Stimulated activated CD4-positive, alpha-beta T cell treated with anti-CD3 and anti-CD28 coated beads, Interleukin-2, amount 100 ng/mL, for 4 hours (primary cell): ENCODE results near the gene SHISAL1.
"Not testable (repeated sequence)": the region's sequence is repeated elsewhere in the genome, so short reads cannot be mapped to it uniquely, and the experiment has no call there.

Experiments
- DNase-seq: peaks from one replicate; pipeline ENCODE4 v3.0.0-alpha.2; 2020; ENCODE audit warnings: low read depth

SHISAL1 gene

GRCh38 chr22:44328326-44328725, 15.6 kb upstream of the SHISAL1 start:
- no peak for DNase-seq

DNA sequence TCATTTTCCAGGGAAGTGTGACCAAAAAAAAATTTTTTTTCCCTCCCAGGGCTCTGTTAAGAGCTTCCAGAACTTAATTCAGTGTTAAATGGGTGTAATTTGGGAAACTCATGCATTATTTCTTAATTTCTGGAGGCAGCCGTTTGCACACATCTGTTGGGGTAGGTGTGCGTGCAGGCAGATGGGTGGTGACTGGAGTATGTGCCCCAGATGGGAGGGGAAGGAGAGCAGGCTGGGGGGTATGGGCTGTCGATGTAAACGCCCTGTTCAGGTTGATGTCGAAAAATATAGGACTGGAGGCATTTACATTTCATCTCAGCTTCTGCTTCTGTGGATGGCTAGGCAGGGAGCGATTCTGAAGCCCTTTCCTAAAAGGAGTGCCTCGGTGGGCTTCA, 13.7 kb upstream of the SHISAL1 start:
- DNase-seq, result no peak

DNA sequence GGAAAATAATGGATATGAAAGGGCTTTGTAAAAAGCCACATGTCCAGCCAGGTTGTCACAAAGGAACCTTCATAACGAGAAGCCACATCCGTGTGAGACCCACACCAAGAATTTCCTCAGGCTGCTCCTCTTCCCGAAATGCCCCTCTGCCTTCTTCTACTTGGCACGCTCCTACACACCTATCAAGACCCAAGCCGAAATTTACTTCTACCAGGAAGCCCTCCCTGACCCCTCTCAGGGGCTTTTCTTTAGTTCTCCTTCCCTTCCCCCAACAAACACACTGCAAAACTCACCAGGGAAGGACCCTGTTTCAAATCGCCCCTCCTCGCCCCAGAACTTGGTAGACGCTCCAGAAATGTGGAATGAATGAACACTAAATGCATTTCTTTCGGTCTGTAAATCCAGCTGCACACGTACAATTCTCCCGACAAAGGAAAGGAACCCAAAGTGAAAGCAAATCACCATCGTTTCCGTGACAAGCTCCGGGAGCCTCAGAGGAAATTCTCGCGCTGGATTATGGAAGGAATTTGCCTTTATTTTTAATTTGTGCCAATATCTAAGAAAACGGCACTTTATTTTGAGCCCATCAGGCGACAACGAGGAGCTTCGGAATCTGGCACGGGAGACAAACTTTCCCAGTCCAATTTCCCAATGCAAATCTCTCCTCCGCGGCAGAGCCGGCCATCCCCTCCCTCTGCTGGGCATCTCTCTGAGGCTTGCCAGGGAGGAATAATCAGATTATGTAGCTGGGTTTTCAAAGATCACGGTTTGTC, 13.2 kb upstream of the SHISAL1 start:
- DNase-seq, result no peak

- not testable (repeated sequence) for DNase-seq
These were observed 10.5 kb upstream of the SHISAL1 start for GRCh38 chr22:44323140-44323790.

GRCh38 chr22:44319685-44320084, 6.9 kb upstream of the SHISAL1 start:
- DNase-seq, result no peak

DNA sequence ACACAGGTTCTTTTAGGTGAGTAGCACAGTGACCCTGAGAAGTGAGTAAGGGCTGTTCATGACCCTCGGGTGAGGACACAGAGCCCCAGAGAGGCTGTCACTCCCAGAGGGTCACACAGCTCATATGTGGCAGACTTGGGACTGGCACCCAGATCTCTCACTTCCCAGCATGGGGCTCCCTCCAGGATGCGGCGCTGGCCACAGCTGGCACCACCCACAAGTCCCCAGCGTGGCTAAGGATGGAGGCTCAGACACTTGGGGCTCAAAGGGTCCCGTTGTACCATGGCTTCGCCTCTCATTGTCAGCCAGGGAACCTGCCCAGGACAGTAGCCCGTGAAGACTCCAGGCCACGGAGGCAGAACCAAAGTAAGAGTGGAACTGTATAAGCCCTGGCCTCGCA, 6.0 kb upstream of the SHISAL1 start:
- DNase-seq, result no peak

DNA sequence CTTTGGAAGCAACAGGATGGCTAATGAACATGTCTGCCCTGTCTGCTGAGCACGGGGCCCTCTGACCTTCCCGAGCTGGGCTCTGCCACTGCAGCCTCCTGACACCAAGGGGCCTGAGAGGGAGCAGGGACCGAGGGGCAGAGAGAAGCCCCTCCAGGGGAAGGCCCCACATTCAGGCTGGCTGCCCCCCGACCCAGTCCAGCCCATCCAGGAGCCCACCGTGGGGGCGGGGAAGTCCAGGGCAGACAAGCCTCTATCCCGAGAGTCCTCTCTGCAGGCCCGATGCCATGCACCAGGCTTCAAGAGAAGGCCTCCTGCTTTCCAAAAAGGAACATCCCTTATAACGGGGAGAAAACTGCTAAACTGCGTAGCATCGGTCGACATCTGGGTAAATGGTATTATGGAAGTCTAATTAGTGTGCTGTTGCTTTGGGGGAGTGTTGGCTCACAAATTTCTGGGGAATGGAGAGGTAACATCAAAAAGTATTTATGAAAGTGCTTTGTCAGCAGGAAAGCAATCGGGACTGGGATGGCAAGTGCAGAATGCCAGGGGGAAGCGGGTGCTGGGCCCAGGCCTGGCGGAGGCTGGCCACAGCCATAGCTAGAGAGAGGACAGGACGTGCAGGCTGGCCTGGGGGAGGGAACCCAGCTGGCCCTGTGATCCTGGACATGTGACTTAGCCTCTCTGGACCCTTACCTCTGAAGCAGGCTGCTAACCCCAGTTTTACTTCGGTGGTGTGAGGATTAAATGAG, 5.3 kb upstream of the SHISAL1 start:
- no peak for DNase-seq

DNA sequence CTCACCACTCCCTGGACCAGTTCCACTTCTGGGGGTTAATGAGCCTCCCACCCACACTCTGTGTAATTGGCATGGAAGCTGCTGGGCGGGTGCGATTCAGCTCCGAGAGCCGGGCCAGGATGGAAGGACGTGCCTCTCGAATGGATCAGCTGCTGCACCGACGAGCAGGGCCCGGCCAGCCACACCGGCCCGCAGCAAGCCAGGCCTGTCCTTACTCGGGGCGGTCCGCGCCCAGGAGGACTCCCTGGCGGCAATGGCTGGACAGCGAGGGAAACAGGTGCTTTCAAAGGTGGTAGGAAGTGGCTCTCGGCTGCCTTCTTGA, 4.3 kb upstream of the SHISAL1 start:
- DNase-seq, result no peak

DNA sequence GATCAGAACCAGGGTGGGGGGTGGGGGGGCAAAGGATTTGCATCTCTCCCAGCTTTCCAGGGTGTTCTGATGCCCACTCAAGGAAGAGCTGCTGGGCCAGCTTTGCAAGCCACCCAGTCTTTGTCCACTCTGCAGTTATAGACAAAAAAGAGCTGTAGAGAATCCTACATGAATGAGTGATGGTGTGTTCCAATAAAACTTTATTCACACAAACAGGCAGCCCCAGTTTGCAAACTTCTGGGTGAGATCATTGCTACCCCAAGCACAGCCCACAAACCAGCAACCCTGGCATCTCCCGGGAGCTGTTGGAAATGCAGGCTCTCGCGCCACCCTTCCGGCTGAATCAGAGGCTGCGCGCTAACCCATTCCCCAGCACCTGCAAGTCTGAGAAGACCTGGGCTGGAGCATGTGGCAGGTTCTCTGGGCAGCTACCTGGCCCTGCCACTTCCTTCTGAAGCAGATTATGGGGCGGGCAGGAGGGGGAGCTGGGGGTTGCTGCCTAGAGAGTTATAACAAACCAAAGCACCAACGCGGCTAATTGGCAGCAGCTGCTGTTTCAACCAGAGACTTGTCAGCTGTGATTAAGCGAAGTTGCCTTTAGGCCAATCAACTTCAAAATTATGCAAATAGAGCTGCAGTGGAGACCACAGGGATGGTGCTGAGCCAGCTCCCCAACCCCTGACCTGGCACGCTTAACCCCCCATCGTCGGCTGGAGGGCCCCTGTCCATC, 3.8 kb upstream of the SHISAL1 start:
- no peak for DNase-seq

- no peak for DNase-seq
These were observed 1.8 kb upstream of the SHISAL1 start for GRCh38 chr22:44314425-44315067.

- DNase-seq, result no peak
These were observed 745 bp upstream of the SHISAL1 start for GRCh38 chr22:44313385-44314006.

- DNase-seq, result no peak
These were observed 938 bp downstream of the SHISAL1 start for GRCh38 chr22:44311855-44312170.

DNA sequence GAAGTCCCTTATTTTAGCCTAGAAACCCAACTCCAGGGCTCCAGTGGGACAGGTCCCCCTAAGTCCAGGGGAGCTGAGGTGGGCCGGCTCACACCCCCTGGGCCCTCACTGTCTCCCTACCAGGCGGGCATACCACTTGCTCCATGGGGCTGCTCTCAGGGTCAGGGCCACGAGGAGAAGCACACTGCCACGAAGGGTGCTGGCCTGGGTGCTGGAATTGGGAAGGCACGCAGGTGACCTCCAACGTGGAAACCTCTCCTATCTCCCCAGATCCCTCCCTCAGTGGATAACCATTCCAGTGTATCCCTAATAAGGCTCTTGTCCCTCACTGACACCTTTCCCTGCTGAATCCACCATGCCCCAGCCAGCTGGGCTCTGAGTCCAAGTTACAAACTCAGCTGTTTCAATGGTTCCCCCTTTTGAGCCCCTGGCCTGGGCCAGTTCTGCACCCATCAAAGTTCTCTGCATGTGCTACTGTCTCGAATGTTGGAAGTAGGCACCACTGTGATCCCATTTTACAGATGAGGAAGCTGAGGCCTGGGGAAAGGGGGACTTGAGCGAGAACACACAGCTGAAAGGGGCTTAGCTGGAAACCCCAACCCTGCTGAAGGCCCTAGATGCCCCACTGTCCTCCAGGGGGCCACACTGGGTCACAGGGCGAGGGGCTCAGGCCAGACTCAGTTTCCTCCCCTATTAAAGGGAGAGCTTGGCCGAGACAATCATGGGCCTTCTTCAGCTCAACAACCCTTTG, 1.5 kb downstream of the SHISAL1 start:
- DNase-seq, result no peak

GRCh38 chr22:44309647-44310046, 3.1 kb downstream of the SHISAL1 start:
- no peak for DNase-seq

DNA sequence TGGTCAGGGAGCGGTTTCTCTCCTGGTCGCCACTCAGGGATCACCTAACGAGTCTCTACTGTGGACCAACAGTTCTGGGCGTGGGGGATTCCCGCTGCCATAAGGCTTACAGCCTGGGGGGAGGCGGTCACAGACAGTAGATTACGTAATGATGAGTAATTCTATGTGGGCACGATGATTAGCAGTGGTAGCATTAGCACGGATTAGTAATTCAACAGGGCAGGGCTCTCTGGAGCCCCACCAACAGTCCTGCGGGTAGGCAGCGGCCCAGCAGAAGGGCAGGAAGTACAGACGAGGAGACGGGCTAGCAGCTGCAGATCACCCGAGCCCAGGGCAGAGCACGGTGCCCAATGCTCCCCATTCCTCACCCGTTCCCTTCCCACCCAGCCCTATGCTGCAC, 3.6 kb downstream of the SHISAL1 start:
- no peak for DNase-seq

DNA sequence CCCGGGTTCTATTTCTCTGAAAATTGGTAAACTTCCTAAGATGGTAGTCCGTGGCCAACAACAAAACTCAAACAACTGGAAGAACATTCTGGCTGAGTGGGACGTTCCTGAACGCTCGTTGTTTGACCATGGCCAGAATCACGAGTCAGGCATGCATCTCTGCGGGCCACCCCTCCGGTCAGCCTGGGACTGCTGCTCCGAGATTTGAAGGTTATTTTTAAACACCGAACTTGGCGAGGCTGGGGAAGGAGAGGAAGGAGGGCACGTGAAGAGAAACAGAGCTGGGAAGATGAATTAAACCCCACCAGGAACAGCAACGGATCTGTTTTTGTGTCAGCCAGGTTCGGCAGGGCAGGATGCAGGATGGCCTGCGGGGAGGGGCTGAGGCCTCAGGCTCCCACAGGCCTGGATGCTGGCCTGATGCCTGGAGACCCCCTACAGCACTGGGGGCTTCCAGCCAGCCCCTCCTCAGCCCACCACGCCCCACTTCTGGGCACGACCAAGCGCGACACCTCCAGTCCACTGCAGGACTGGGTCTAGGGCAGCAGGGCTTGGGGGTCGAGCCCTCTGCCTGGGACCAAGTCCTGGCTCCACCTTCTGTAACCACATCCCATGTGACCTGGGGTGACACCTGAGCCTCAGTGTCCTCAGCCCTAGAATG, 5.1 kb downstream of the SHISAL1 start:
- DNase-seq, result no peak

DNA sequence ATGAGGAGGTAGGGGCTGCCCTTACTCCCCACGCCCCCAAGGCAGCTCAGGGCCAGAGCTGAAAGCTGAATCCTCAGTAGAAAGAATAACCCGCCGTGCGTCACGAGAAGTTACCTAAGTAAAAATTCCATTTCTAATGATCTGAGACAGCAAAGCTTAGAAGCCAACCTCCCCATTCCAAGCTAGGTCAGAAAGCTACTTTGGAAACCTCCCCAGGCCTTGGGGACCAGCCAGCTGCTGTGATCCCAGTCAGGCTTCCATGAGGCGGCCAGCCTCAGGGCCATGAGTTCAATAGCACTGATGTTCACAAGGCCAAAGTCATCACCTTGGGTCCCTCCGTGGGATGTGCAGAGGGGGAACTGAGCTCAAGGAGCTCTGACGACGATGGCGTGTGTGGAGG, 6.9 kb downstream of the SHISAL1 start:
- DNase-seq, result no peak

- DNase-seq, result no peak
These were observed 7.3 kb downstream of the SHISAL1 start for GRCh38 chr22:44305455-44305854.

- no peak for DNase-seq
These were observed 7.8 kb downstream of the SHISAL1 start for GRCh38 chr22:44304911-44305310.

DNA sequence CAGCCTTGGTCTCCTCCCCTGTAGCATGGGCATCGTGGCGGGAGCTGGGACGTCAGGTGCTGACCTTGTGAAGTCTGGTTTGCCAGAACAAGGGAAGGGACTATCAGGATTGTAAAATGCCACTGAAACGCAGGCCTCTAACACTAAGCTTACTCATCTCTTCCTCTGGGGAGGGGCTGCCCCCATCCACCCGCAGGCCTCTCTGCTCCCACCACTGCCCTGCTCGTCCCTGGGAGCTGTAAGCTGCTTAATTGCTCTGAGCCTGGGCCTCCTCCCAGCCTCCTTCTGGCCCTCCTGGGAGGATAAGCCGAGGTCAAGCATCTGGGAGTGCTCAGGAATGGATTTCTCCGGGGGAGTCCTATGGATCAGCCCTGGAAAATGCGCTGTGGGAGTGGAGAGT, 8.4 kb downstream of the SHISAL1 start:
- DNase-seq, result no peak

GRCh38 chr22:44302363-44302762, 10.4 kb downstream of the SHISAL1 start:
- DNase-seq, result not testable (repeated sequence)
